GM18507 (cell line): ENCODE data around the gene CARD19.

ENCODE experiments used
- DNase-seq: peaks from one replicate; pipeline ENCODE4 v3.0.0; 2011; ENCODE audit warnings: low read depth; ENCODE audit not compliant: insufficient read length; ENCODE audit errors: extremely low spot score
- FAIRE-seq: peaks from 2 replicates; lab custom pipeline; 2011; peaks lifted over from hg19 to GRCh38; lab: Jason Lieb, UNC

CARD19 gene

GRCh38 chr9:93061791-93062763, 33.9 kb upstream of the CARD19 start:
- no peak for DNase-seq
- FAIRE-seq = peak; percentile 86

GRCh38 chr9:93064392-93065134, 31.5 kb upstream of the CARD19 start:
- DNase-seq (peak; percentile 83), FAIRE-seq (peak; percentile 100)

- no peak for DNase-seq
Measured at GRCh38 chr9:93065135-93065720, 30.8 kb upstream of the CARD19 start.

GRCh38 chr9:93066978-93067603, 28.9 kb upstream of the CARD19 start:
- DNase-seq (no peak), FAIRE-seq (no peak)

More at GRCh38 chr9:93065135-93065720, 30.8 kb upstream of the CARD19 start:
- no peak for FAIRE-seq

- FAIRE-seq = no peak
Measured at GRCh38 chr9:93068956-93069355, 27.1 kb upstream of the CARD19 start.

GRCh38 chr9:93071464-93071863, 24.6 kb upstream of the CARD19 start:
- peak; percentile 58 for FAIRE-seq
- DNase-seq = no peak

More at GRCh38 chr9:93068956-93069355, 27.1 kb upstream of the CARD19 start:
- DNase-seq = no peak

- no peak for FAIRE-seq
- no peak for DNase-seq
Measured at GRCh38 chr9:93072383-93072795, 23.6 kb upstream of the CARD19 start.

GRCh38 chr9:93076101-93076791, 19.8 kb upstream of the CARD19 start:
- DNase-seq (no peak), FAIRE-seq (no peak)

- FAIRE-seq (no peak), DNase-seq (no peak)
Measured at GRCh38 chr9:93076792-93077128, 19.3 kb upstream of the CARD19 start.

- no peak for FAIRE-seq
- no peak for DNase-seq
Measured at GRCh38 chr9:93077367-93077766, 18.6 kb upstream of the CARD19 start.

- DNase-seq (no peak), FAIRE-seq (no peak)
Measured at GRCh38 chr9:93077811-93078210, 18.2 kb upstream of the CARD19 start.

- DNase-seq (no peak), FAIRE-seq (no peak)
Measured at GRCh38 chr9:93079371-93079770, 16.6 kb upstream of the CARD19 start.

GRCh38 chr9:93080406-93080805, 15.6 kb upstream of the CARD19 start:
- no peak for DNase-seq
- FAIRE-seq = no peak

GRCh38 chr9:93081081-93081529, 14.9 kb upstream of the CARD19 start:
- FAIRE-seq (no peak), DNase-seq (no peak)

GRCh38 chr9:93081931-93082330, 14.1 kb upstream of the CARD19 start:
- DNase-seq = no peak
- FAIRE-seq = no peak

- DNase-seq (no peak), FAIRE-seq (no peak)
Measured at GRCh38 chr9:93082841-93083411, 13.1 kb upstream of the CARD19 start.

GRCh38 chr9:93083592-93084470, 12.2 kb upstream of the CARD19 start:
- FAIRE-seq (no peak), DNase-seq (no peak)

- no peak for DNase-seq
- FAIRE-seq = no peak
Measured at GRCh38 chr9:93084471-93084881, 11.5 kb upstream of the CARD19 start.
